Psoas muscle (tissue), 8 donors: ENCODE measurements around the gene SDK2. TPM values are rescaled to one million over a fixed set of nuclear protein-coding genes. Genes with fewer than 3 reads are reported as not detected.

Experiments
- ATAC-seq, 4 donors: fragments of 200-7000 bp; cut with Tn5 transposase; one replicate each; pipeline ENCODE4 v1.9.1; 2020; ENCODE audit warnings: moderate library complexity in 3 of 4, mild to moderate bottlenecking in 2 of 4
- DNase-seq, 2 donors: peaks; one replicate each; pipeline ENCODE4 v3.0.0-alpha.2; 2020
- H3K27ac ChIP-seq: fragments of 200-600 bp; one replicate; pipeline ENCODE4 v1.8.0; 2022
- H3K27me3 ChIP-seq, 3 donors: fragments of 200-600 bp in 1 of 3; one replicate each; pipeline versions ENCODE4 v1.6.1 to v1.8.0; 2013 to 2022; ENCODE audit warnings: low read length in 2 of 3, mild to moderate bottlenecking in 2 of 3, moderate library complexity in 1 of 3; ENCODE audit not compliant: insufficient read depth in 3 of 3
- H3K36me3 ChIP-seq, 2 donors: fragments of 200-600 bp in 1 of 2; one replicate each; pipeline versions ENCODE4 v1.6.1 to v1.8.0; 2013 to 2022; ENCODE audit warnings: low read depth in 1 of 2, mild to moderate bottlenecking in 1 of 2, moderate library complexity in 1 of 2; ENCODE audit not compliant: insufficient read depth in 1 of 2
- H3K4me1 ChIP-seq: fragments of 200-600 bp; one replicate; pipeline ENCODE4 v1.8.0; 2022
- H3K4me3 ChIP-seq: fragments of 200-600 bp; one replicate; pipeline ENCODE4 v1.8.0; 2022; ENCODE audit warnings: mild to moderate bottlenecking
- H3K9me3 ChIP-seq: fragments of 200-600 bp; one replicate; pipeline ENCODE4 v1.8.0; 2022
- CTCF ChIP-seq: fragments of 200-600 bp; IDR thresholded peaks from one replicate; pipeline ENCODE4 v1.8.0; 2022; ENCODE audit warnings: antibody characterized with exemption
- WGBS, 3 donors: extraction: QIAGEN DNeasy Blood & Tissue Kit; methylation state at CpG; one replicate each; pipeline versions ENCODE4 v1.1.6 to v1.1.7; 2013; 5-methylcytosine and 5-hydroxymethylcytosine counted together
- intact Hi-C, 2 donors: fragments of 100-400 bp; cut with DNase I; formaldehyde crosslinking; loops; one replicate each; pipeline versions ENCODE4 v1.11.0 to v1.14.2; 2022
- polyA plus RNA-seq, 3 donors: library from polyadenylated mRNA; stranded (reverse); fragments of 200-250 nt; gene quantifications; one replicate each; pipeline ENCODE4 v1.2.3, GENCODE V29; 2013
- total RNA-seq, 4 donors: library from RNA; stranded (reverse); fragmentation: NEBNext Ultra II Directional in 2 of 4; extraction: Animal tissue kit (Norgen Biotek cat#: 25700) in 2 of 4; gene quantifications; one replicate each; pipeline versions ENCODE4 v1.2.1 to v1.2.4, GENCODE V29; 2021 to 2023
- donor health status: healthy with polysubstance abuse.
- donor health status: DM: no; HTN: no; CAD: no; lungs with moderate emphysema.
- donor health status: Bipolar disorder and iron deficiency.
- donor health status: healthy.
- donor health status: DM: yes; HTN: yes; CAD: no.
- donor health status: DM: no; HTN: no; CAD: no.
- donor health status: DM: no; HTN: no; CAD: no.
- donor health status: DM: yes; HTN: yes; CAD: no.

The SDK2 gene
- total and polyA plus RNA-seq, 7 donors: 0.04 to 2.8 (median 0.24) TPM

GRCh38 chr17:73482894-73483293, 161.4 kb downstream of the SDK2 start:
- Histone ChIP-seq H3K27me3 (peaks cover 0 to 4% (median 2%) of the 10 kb centered on the region in 3 donors), H3K4me1 (no peaks in the 10 kb centered on the region), H3K9me3 (no peaks in the 10 kb centered on the region), H3K4me3 (no peak overlapping the region), H3K36me3 (no peaks in the 10 kb centered on the region), H3K27ac (no peak overlapping the region)
- intact Hi-C loops: no loop called here
- WGBS, 3 donors: 82 to 94% (median 91%) methylated on average over 10 of the region's 10 CpGs
- no peak for TF ChIP-seq CTCF
- ATAC-seq: no peak
- DNase-seq: no peak

- DNase-seq: no peak
- intact Hi-C loops: no loop called here
Measured at GRCh38 chr17:73482251-73482716, 162.0 kb downstream of the SDK2 start.

GRCh38 chr17:73481676-73482075, 162.6 kb downstream of the SDK2 start:
- no peaks in the 10 kb centered on the region for H3K36me3 ChIP-seq
- 35 to 51% (median 43%) methylated on average over 11 to 12 of the region's 12 CpGs for WGBS, 3 donors
- intact Hi-C loops: no loop called here
- DNase-seq (no peak), ATAC-seq (no peak)
- TF ChIP-seq CTCF: no peak
- no peak overlapping the region for H3K4me3 ChIP-seq
- H3K9me3 ChIP-seq: no peaks in the 10 kb centered on the region
- H3K27me3 ChIP-seq: peaks cover 0 to 4% (median 2%) of the 10 kb centered on the region in 3 donors
- H3K27ac ChIP-seq: no peak overlapping the region
- no peaks in the 10 kb centered on the region for H3K4me1 ChIP-seq

More at GRCh38 chr17:73482251-73482716, 162.0 kb downstream of the SDK2 start:
- Histone ChIP-seq H3K27ac (no peak overlapping the region), H3K9me3 (no peaks in the 10 kb centered on the region), H3K4me1 (no peaks in the 10 kb centered on the region), H3K27me3 (peaks cover 0 to 4% (median 2%) of the 10 kb centered on the region in 3 donors), H3K36me3 (no peaks in the 10 kb centered on the region), H3K4me3 (no peak overlapping the region)
- 87 to 94% (median 89%) methylated on average over 16 of the region's 16 CpGs for WGBS, 3 donors
- no peak for TF ChIP-seq CTCF
- no peak for ATAC-seq

GRCh38 chr17:73480740-73481139, 163.5 kb downstream of the SDK2 start:
- intact Hi-C loops: no loop called here
- no peaks in the 10 kb centered on the region for H3K36me3 ChIP-seq
- no peak overlapping the region for H3K27ac ChIP-seq
- no peaks in the 10 kb centered on the region for H3K4me1 ChIP-seq
- H3K9me3 ChIP-seq: no peaks in the 10 kb centered on the region
- ATAC-seq: no peak
- DNase-seq: no peak
- WGBS, 3 donors: 46 to 63% (median 56%) methylated on average over 4 of the region's 4 CpGs
- TF ChIP-seq CTCF: no peak
- peaks cover 0 to 4% (median 2%) of the 10 kb centered on the region in 3 donors for H3K27me3 ChIP-seq
- no peak overlapping the region for H3K4me3 ChIP-seq
